NCI-H146 treated with DMSO at 0.1 percent for 48 hours (cell line): ENCODE measurements around the gene TUBGCP3.
"Not testable (repeated sequence)": the region's sequence is repeated elsewhere in the genome, so short reads cannot be mapped to it uniquely, and the experiment has no call there.

Experiments used
- DNase-seq: peaks from one replicate; lab custom pipeline; 2025; ENCODE audit not compliant: unreplicated experiment; lab: John Stamatoyannopoulos, UW

Gene TUBGCP3

DNA sequence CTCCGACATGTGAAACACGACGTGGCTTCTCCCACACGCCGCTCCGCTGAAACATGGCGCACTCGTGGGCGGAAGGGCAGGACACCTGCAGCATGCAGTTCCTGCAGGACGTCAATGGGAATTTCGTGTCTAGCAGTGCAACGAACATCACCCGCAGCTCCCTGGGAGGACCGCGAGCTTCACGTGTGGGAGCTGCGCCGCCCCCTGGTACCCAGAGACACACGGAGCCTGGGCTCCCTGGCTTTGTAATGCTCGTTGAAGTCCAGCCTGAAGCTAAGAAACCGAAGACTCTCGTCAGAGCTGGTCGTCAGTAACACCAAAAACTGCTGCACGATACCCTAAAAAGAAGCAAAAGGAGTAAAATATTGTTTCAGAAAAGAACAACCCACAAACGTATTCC lies 102.1 kb downstream of the TUBGCP3 start:
- not testable (repeated sequence) for DNase-seq

DNA sequence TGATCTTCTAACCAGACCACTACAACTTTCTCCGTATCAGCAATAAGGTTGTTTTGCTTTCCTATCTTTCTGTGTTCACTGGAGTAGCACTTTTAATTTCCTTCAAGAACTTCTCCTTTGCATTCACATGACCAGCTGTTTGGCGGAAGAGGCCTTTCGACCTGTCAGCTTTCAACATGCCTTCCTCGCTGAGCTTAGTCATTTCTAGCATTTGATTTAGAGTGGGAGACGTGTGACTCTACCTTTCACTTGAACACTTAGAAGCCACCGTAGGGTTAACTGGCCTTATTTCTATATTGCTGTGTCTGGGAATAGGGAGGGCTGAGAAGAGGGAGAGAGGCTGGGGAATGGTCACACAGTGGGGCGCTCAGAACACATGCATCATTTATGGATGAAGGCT lies 104.7 kb downstream of the TUBGCP3 start:
- DNase-seq: no peak

DNA sequence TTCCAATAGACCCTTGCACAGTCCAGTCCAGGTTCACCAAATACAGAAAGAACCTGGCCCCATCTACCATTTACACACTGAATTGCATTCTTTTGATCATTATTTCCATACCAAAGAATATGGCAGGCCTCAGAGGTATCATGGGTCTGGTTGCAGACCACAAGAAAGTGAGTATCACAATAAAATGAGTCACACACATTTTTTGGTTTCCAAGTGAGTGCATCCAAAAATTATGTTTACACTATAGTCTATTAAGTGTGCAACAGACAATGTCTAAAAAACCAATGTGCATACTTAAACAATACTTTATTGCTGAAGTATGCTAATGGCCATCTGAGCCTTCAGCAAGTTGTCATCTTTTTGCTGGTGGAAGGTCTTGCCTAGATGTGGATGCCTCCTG lies 106.5 kb downstream of the TUBGCP3 start:
- no peak for DNase-seq

DNA sequence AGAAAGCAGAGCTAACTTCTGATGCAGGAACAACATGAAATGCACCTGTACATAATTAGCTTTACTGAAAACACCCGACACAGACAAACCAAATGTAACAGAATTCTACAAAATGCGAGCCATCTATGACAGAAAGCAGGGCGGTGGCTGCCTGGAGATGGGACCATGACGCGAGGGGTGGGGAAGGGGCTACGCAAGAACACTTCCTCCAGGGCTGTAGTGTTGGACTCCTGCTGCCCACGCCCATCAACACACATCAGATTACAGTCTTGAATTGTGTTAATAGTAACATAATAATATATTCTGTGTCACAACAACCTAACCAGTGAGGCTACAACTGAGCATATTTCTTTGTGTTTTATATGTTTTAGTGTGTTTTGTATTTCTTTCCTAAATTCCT lies 108.6 kb downstream of the TUBGCP3 start:
- no peak for DNase-seq

DNA sequence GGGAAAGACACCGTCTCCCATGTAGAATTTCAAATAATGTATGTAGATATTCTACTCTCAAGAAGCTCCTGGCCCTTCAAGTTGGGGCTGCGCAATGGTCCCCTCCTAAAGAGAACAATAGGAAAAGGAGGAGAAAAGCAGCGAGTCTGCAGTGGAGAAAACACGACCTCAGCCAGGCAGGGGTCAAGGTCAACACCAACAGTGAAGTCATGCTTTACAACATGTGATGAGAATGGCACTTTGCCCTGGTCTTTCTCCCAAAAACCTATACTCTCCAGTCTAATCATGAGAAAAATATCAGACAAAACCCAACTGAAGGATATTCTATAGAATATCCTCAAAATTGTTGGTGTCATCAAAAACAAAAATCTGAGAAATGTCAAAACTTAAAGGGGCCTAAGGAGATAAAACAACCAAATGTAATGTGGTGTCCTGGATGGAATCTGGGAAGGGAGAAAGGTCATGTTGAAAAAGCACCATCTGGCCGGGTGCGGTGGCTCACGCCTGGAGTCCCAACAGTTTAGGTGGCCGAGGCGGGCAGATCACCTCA lies 110.8 kb downstream of the TUBGCP3 start:
- DNase-seq: no peak

DNA sequence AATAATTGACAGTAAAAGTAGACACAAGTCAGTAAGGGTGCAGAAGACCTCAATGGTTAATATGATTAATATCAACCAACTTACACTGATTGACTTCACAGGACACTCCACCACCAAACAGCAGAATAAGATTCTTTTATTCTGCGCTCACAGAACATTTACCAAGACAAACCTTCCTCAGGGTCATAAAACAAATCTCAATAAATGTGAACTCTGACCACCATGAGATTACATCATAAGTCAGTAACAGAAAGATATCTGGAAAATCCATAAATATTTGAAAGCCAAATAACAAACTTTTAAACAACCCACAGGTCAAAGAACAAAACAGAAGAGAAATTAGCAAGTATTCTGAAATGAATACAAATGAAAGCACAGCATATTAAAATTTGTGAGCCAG lies 112.1 kb downstream of the TUBGCP3 start:
- no peak for DNase-seq

DNA sequence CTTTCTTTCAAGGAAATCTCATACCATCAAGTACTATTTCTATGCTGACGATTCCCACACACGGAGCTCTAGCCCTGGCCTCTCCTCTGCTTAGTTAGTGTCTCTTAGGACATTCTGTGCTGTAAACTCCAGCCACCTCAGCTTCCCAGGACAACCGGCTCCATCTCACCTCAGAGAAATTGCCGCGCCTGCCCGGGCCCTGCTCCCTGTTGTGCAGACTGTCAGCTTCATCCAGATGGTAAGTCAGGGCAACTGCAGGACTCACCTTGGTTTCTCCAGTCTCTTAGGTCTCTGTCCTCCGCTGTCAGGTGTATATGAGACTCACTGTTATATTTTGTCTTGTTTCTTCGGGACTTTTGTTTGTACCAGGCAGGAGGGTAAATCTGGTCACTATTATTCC lies 113.1 kb downstream of the TUBGCP3 start:
- no peak for DNase-seq

DNA sequence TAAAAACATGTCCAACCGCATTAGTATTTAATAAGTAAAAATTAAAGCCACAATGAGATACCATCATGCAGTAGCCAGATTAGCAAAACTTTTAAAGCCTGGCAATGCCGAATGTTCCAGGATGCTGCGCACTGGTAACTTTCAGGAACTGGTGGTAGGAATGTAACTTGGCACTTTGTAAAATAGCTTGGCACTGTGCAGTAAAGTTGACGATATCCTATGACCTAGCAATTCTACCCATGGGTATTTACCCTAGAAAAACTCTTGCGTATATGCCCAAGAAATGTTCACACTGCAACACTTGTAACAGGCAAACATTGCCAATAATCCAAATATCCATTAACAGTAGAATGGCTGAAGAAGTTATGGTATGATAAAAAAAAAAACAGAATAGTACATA lies 114.1 kb downstream of the TUBGCP3 start:
- DNase-seq: no peak

DNA sequence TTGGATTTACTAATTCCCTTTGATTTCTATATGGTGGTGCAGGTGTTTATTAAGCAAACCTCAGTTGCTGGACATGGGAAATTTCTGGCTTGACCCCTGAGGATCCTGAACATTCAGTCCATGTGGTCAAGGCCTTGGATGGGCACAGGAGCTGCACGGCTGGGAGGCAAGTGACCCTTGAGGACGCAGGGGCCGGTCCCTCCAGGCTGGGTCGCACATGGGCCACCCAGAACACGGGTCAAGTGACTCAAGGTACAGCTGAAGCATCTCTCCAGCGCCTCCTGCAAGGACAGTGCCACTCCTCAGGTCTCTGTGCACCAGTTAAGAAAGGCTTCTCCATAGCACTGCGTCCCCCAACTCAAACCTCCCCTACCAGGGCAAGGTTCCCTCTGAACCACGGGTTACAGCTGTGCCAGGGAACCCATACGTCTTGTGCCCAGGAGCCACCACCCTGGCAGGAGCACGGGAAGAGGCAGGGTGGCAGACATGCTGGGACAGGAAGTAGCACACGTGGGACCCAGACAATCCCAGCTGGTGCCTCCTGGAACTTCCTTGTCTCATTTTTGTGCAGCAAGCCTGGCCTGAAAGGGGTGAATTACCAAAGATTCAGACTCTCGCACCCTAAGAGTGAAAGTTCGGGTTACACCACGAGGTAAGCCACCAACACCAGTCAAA lies 118.7 kb downstream of the TUBGCP3 start:
- no peak for DNase-seq

DNA sequence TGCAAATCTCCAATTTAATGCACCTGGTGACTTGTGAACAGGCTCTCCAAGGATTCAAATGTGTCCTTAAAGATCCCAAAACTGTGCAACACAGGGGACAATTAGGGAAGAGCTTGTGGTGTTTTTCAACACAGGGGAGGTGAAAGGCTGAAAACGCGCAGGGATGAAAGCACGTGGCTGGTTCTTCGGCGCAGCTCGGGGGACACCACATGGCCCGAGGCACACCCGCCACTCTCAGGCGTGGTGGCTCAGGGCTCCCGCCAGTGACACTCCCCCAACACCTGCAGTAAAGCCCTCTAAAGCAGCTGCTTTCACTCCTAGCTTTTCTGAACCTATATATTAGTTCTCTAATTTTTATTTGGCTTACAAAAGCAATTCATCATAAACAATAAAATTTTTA lies 119.9 kb downstream of the TUBGCP3 start:
- no peak for DNase-seq

DNA sequence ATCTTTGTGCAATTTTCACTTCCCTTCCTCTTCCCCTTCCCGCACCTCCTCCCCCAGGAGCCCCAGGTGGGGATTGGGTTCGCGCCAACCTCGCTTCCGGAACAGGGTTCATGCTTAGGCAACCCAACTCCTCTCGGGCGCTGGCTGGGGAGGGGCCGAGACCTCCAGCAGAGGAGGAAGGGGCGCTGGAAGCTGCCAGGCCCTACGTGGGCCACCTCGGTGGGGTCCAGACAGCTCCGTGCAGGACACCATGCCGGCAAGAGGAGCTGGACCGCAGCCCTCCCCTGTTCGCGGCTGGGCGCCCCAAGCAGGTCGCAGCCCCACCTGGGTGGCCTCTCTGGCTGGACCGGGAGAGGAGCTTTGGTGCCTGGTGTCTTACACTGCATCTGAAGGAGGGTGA lies 120.7 kb downstream of the TUBGCP3 start:
- DNase-seq: no peak

DNA sequence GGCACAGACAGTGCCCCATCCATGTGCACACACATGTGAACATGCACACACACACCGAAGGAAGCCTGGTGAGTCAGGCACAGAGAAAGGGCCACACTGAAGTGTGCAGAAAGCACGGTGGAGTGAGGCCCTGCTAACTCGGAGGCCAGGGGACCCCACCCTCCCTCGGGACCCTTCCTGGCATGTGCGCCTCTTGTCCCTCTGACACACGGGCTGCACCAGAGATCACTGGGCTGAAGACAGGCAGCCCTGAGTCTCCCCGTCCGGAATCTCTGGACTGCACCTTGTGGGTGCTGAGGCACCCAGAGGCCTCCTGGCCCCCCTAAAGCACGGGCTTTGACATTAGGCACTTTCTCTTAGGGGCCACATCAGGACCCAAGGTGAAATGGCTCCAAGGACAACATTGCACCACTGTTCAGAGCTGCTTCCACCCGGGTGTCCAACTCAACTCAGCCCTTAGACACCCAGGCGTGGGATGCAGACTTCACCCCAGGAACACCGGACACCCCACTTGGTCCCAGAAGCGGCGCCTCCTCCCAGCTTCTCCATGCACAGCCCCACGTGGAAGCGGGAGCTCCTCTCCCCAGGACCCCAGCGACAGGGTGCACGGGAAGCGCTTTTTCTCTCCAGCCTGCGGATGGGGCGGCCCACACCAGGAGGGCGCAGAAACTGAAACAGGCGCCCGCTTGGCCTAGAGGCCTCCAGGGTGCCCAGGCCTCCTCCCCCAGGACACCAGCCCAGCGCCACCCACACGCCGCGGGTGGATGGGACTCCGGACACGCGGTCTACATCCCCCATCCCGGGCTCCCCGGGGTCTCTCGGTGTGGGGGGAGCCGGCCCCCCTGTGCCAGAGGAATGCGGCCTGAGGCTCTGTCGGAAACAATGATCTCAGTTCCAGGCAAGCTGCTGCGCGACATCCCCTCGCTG lies 121.6 kb downstream of the TUBGCP3 start:
- DNase-seq: no peak

DNA sequence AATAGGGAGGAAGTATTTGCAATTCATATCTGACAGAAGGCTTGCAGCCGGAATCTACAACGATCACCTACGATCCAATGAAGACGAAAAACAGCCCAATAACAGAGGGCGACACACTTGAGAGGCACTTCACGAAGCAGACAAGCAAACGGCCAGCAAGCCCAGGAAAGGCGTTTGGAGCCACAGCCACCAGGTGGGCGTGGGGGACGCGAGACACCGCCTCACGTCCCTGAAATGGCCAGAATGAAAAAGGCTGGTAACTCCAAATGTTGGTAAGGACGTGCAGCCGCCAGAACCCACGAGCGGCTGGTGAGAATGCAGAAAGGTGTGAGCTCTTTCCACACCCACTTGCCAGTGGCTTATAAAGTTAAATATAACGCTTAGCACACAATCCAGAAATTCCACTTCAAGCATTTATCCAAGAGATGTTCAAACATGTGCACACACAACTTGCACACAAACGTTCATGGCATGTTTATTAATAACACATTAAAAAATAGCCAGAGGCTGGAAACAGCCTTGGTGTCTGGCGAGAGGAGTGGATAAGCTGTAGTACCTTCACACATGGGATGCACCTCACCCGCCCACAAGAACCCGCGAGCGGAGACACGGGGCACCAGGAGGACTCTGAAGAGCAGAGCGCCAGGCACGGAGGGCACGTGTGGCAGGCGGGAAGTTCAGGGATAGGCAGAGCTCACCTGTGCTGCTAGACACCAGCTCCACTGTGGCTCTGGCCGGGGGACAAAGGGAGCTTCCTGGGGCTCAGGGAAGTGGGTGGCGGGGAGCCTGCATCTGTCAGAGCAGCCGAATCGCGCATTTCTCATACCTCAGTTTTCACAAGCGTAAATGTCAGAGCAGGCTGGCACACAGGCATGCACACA lies 122.5 kb downstream of the TUBGCP3 start:
- DNase-seq: no peak

DNA sequence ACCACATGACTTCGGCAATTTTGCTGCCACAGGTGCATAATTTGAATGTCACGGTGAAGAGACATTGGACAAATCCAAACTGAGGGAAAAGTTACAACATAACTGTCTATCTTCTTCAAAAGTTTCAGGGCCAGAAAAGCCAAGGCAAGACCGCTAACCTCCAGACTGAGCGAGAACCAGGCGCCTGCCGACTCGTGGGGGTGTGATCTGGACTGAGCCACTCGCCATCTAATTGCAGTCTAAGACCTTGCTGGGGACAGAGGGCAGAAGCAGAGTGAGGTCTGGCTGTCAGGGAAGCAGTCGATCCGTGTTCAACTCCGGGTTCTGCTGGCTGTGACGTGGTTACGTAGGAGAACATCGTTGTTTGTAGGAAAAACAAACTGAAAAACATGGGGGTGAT lies 123.2 kb downstream of the TUBGCP3 start:
- no peak for DNase-seq

DNA sequence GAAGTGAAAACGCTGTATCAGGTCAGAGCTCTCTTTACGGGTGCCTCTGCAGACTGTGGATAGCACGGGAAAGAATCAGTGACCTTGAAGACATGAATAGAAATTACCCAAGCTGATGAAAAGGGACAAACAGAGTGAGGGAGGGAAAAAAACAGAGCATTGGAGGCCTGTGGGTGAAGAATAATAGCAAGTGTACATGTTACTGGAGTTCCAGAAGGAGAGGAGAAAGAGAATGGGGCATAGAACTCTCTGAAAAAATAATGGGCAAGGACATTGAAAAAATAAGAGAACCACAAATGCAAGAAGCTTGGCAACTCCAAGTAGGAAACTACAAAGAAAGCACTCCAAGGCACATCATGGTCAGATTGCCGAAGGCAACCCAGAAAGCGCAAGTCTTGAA lies 125.5 kb downstream of the TUBGCP3 start:
- DNase-seq: no peak

DNA sequence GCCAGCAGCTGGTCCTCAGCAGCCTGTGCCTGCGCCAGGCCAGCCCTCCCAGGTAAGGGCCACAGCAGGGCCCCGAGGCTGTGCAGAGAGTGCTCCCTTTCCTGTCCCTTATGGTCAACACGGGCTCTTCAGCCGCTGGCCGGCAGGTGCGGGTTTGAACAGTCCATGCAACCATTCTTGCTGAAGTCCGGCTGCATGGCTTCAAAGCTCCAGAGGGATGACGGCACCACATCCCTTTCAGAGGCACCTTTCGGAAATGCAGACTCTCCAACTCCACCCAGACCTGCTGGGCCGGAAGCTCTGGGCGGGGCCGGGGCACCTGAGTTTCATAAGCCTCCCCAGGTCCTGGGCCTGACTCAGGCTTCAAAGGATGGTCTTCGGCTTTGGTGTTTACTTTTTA lies 130.5 kb downstream of the TUBGCP3 start:
- DNase-seq: no peak

DNA sequence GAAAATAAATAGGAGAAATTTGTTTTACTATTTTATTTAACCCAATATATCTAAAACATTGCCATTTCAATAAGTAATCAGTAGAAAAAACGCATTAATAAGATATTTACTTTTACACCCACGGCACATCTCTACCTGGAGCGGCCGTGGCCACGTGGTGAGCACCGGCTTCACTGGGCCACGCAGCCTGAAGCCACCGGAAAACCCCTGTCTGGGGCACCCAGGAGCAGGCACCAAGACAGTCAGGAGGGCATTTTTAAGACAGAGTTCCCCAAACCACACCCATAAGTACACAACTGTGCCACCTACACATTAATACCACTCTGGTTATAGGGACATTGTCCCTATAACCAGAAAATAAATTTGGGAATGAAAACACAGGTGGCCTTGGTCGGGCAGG lies 130.9 kb downstream of the TUBGCP3 start:
- DNase-seq: no peak

DNA sequence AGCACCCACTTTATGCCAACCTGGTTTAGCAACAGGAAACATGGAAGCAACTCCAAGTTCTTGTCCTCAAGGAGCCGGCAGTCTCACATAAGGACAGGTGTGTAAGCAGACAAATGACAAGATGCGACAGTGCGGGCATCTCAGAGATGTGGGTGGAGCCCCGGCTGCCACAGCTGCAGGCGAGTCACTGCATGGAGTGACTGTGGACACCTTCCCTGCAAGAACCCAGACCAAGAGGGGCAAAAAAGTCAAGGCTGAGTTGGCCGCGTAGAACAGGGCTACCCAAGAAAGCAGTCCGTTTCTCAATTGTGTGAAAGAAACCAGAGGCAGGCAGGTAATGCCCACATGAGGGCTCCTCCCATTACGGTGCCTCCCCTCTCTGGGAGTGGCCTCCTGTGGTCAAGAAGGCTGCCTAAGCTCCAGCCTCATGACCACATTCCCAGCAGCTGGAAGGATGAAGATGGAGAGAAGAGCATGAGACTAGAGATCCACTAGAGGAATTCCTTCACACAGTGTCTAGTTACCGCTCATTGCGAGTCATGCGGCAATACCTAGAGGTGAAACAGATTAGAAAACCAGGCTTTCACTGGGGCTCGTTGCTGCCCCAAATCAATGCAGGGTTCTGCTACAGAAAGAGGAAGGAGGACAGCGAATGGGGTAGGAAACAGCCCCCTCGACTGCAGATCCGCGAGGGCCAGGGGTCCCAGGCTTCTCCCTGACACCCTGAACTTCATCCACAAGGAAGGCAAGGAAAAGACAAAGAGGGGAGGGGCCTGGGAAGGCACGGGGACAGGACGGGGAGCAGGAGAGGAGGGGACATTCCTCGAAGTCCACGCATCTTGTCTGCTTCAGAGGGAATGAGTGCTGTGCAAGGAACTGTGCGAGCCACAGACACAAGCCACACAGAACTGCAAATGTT lies 131.6 kb downstream of the TUBGCP3 start:
- no peak for DNase-seq

DNA sequence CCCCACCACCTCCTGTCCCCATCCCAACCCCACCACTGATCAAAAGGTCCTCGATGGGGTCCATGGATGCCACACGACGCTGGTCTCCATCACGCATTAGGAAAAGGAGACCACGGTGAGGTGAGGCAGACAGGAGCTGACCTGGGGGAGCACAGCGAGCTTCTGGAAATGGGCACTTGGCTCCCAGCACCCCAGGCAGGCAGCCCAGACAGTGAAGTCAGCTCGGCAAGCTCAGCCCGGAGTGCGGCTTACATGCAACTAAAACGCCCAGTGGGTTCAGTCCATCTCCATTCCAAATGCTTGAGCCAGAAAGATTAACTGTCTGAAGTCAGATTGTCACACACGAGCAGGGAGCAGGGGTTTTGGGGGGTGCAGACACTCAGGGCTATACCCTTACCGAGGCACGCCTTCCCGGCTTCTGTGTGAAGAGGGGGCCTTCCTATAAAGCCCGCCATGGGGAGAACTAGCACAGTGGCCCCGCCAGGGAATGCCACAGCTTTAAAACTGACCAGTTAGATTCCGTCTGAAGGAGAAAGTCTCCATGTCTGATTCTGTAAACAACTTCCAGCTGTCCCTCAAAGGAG lies 132.4 kb downstream of the TUBGCP3 start:
- DNase-seq: no peak
